ENCODE results near the gene SKAP1.

- no peak for TF ChIP-seq EZH2 (IDR thresholded peaks at IDR 0.05; ENCODE audit: borderline replicate concordance, low read length)
- TF ChIP-seq CTCF (conservative IDR thresholded peaks at IDR 0.05 in 1 of 2, IDR thresholded peaks at IDR 0.05 in 1 of 2; ENCODE audit: extremely low read depth in 1 of 2, insufficient read depth in 1 of 2, low read depth in 1 of 2, low read length in 2 of 2), result no peak
Observed at GRCh38 chr17:48191362-48191761, 238.7 kb downstream of the SKAP1 start.

Data from mammary epithelial cell (primary cell).